ACC112 (cell line): ENCODE results near the gene ST3GAL5.

Source experiments
- H2AFZ ChIP-seq: fragments of 200-600 bp; sonication (generic); one replicate; pipeline ENCODE4 v1.6.0; 2017; ENCODE audit warnings: antibody characterized with exemption, low read length; ENCODE audit not compliant: unreplicated experiment
- H3K27ac ChIP-seq: fragments of 200-600 bp; sonication (generic); 2 replicates; pipeline ENCODE4 v1.5.1; 2014; ENCODE audit warnings: low read depth, mild to moderate bottlenecking, antibody characterized with exemption, low read length, moderate library complexity
- H3K27me3 ChIP-seq: fragments of 200-600 bp; sonication (generic); 2 replicates; pipeline ENCODE4 v1.6.1; 2014; ENCODE audit warnings: mild to moderate bottlenecking, antibody characterized with exemption, low read length, moderate library complexity, mixed read lengths; ENCODE audit not compliant: insufficient read depth
- H3K36me3 ChIP-seq: fragments of 200-600 bp; sonication (generic); 2 replicates; pipeline ENCODE4 v1.6.1; 2016; ENCODE audit warnings: mild to moderate bottlenecking, antibody characterized with exemption, low read length, moderate library complexity, mixed read lengths; ENCODE audit not compliant: insufficient read depth
- H3K4me1 ChIP-seq: fragments of 200-600 bp; sonication (generic); one replicate; pipeline ENCODE4 v1.6.1; 2016; ENCODE audit warnings: low read length, mixed read lengths; ENCODE audit not compliant: insufficient read depth, unreplicated experiment, control insufficient read depth
- H3K4me3 ChIP-seq: fragments of 200-600 bp; sonication (generic); 2 replicates; pipeline ENCODE4 v1.5.1; 2014; ENCODE audit warnings: mild to moderate bottlenecking, low read depth, low read length
- H3K79me2 ChIP-seq: fragments of 200-600 bp; sonication (generic); one replicate; pipeline ENCODE4 v1.6.0; 2016; ENCODE audit warnings: low read length; ENCODE audit not compliant: control insufficient read depth, unreplicated experiment, insufficient read depth

The ST3GAL5 gene

DNA sequence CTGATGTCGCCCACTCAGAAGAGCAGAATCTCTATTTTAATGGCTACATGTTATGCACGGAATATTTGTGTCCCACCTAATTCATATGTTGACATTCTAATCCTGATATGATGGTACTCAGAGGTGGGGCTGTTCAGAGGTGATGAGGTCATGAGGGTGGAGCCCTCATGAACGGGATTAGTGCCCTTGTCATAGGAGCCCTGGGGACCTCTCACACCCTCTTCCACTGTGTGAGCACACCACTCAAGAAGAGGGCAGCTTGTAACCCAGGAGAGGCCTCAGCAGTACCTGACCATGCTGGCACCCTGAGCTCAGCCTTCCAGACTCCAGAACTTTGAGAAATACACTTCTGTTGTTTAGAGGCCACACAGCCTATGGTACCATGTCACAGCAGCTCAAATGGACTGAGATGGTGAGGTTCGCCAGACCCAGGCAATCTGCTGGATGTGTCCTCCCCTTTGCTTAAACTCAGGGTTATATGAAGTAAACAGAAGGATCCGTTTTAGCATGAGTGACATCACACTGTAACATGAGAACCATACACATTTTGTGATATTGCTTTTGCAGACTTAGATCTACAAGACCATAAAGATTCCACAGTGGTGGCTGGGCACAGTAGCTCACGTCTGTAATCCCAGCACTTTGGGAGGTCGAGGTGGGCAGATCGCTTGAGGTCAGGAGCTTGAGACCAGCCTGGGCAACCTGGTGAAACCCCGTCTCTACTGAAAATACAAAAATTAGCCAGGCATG lies 86.3 kb downstream of the ST3GAL5 start:
- no peaks in the 10 kb centered on the region for H3K27me3 ChIP-seq
- H3K79me2 ChIP-seq: no peaks in the 10 kb centered on the region
- no peak overlapping the region for H3K27ac ChIP-seq
- no peak overlapping the region for H2AFZ ChIP-seq
- H3K36me3 ChIP-seq: no peaks in the 10 kb centered on the region
- H3K4me1 ChIP-seq: peaks cover 17% of the 10 kb centered on the region
- no peak overlapping the region for H3K4me3 ChIP-seq

- Histone ChIP-seq H3K4me3 (no peak overlapping the region), H2AFZ (no peak overlapping the region), H3K27ac (no peak overlapping the region), H3K27me3 (no peaks in the 10 kb centered on the region), H3K36me3 (no peaks in the 10 kb centered on the region), H3K79me2 (no peaks in the 10 kb centered on the region), H3K4me1 (peaks cover 17% of the 10 kb centered on the region)
Measured at GRCh38 chr2:85801871-85802270, 86.9 kb downstream of the ST3GAL5 start.

- no peaks in the 10 kb centered on the region for H3K79me2 ChIP-seq
- H3K27me3 ChIP-seq: no peaks in the 10 kb centered on the region
- no peak overlapping the region for H3K4me3 ChIP-seq
- H2AFZ ChIP-seq: no peak overlapping the region
- no peaks in the 10 kb centered on the region for H3K36me3 ChIP-seq
- H3K4me1 ChIP-seq: peaks cover 23% of the 10 kb centered on the region
- H3K27ac ChIP-seq: no peak overlapping the region
Measured at GRCh38 chr2:85800586-85800985, 88.2 kb downstream of the ST3GAL5 start.

- Histone ChIP-seq H3K4me3 (no peak overlapping the region), H3K4me1 (peaks cover 21% of the 10 kb centered on the region), H3K36me3 (no peaks in the 10 kb centered on the region), H2AFZ (no peak overlapping the region), H3K27me3 (no peaks in the 10 kb centered on the region), H3K79me2 (no peaks in the 10 kb centered on the region), H3K27ac (no peak overlapping the region)
Measured at GRCh38 chr2:85799215-85799956, 89.4 kb downstream of the ST3GAL5 start.

GRCh38 chr2:85797921-85798320 lies 90.9 kb downstream of the ST3GAL5 start:
- no peaks in the 10 kb centered on the region for H3K79me2 ChIP-seq
- H3K4me1 ChIP-seq: peaks cover 33% of the 10 kb centered on the region
- H3K36me3 ChIP-seq: no peaks in the 10 kb centered on the region
- no peak overlapping the region for H3K4me3 ChIP-seq
- no peak overlapping the region for H3K27ac ChIP-seq
- no peak overlapping the region for H2AFZ ChIP-seq
- H3K27me3 ChIP-seq: no peaks in the 10 kb centered on the region

DNA sequence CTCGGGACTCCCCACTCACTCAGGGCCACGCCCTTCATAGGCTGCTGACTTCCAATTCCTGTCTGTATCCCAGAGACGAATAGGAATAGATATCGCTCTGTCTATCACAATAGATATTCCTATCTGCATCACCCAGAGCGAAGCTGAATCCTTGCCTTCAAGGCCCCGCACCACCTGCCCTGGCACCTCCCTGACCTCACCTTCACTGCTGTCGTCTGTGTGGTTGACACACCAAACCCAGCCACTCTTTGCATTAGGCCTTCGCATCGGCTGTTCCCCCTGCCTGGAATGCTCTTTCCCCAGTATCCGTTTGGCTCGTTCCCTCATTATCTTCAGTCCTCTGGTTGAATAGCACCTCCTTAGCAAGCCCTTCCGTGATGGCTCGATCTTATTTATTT lies 91.5 kb downstream of the ST3GAL5 start:
- no peak overlapping the region for H3K27ac ChIP-seq
- no peaks in the 10 kb centered on the region for H3K36me3 ChIP-seq
- H3K4me3 ChIP-seq: no peak overlapping the region
- H3K4me1 ChIP-seq: peaks cover 40% of the 10 kb centered on the region
- no peak overlapping the region for H2AFZ ChIP-seq
- no peaks in the 10 kb centered on the region for H3K79me2 ChIP-seq
- H3K27me3 ChIP-seq: no peaks in the 10 kb centered on the region

- no peaks in the 10 kb centered on the region for H3K36me3 ChIP-seq
- no peak overlapping the region for H3K4me3 ChIP-seq
- peaks cover 47% of the 10 kb centered on the region for H3K4me1 ChIP-seq
- H3K27ac ChIP-seq: no peak overlapping the region
- no peak overlapping the region for H2AFZ ChIP-seq
- no peaks in the 10 kb centered on the region for H3K27me3 ChIP-seq
- H3K79me2 ChIP-seq: no peaks in the 10 kb centered on the region
Measured at GRCh38 chr2:85796341-85797262, 92.2 kb downstream of the ST3GAL5 start.

DNA sequence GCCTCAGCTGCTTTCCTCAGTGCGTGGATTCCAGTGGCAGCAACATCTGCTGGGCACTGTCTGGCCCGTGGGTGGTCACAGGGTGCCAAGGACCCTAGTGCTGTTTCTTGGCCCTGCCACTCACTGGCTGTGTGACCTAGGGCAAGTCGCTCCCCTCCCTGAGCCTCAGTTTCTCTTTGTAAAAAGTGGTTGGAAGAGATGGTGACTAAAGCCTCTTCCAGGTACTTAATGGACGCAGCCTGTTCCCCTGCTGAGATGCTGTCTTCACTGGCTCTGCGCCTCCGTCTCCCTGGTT lies 92.8 kb downstream of the ST3GAL5 start:
- peaks cover 52% of the 10 kb centered on the region for H3K4me1 ChIP-seq
- no peaks in the 10 kb centered on the region for H3K79me2 ChIP-seq
- no peak overlapping the region for H3K4me3 ChIP-seq
- H3K27ac ChIP-seq: no peak overlapping the region
- H2AFZ ChIP-seq: no peak overlapping the region
- no peaks in the 10 kb centered on the region for H3K27me3 ChIP-seq
- H3K36me3 ChIP-seq: no peaks in the 10 kb centered on the region

- no peaks in the 10 kb centered on the region for H3K36me3 ChIP-seq
- no peak overlapping the region for H2AFZ ChIP-seq
- H3K4me3 ChIP-seq: no peak overlapping the region
- no peaks in the 10 kb centered on the region for H3K27me3 ChIP-seq
- no peaks in the 10 kb centered on the region for H3K79me2 ChIP-seq
- no peak overlapping the region for H3K27ac ChIP-seq
- peaks cover 54% of the 10 kb centered on the region for H3K4me1 ChIP-seq
Measured at GRCh38 chr2:85795331-85796045, 93.3 kb downstream of the ST3GAL5 start.

GRCh38 chr2:85794491-85795121 lies 94.2 kb downstream of the ST3GAL5 start:
- Histone ChIP-seq H3K4me1 (peaks cover 55% of the 10 kb centered on the region), H3K79me2 (no peaks in the 10 kb centered on the region), H2AFZ (no peak overlapping the region), H3K27me3 (no peaks in the 10 kb centered on the region), H3K36me3 (no peaks in the 10 kb centered on the region), H3K4me3 (no peak overlapping the region), H3K27ac (no peak overlapping the region)
